GM12878 (cell line): ENCODE measurements around the gene NFKBIE. TPM values are rescaled to one million over a fixed set of nuclear protein-coding genes. Genes with fewer than 3 reads are reported as not detected.

Source experiments
- BRCA1 ChIP-seq: IDR thresholded peaks from 2 replicates; pipeline ENCODE4 v1.6.1; 2011; ENCODE audit warnings: low read depth, low read length, improper control_type of control experiment
- CBFB ChIP-seq: IDR thresholded peaks from 2 replicates; pipeline ENCODE4 v1.6.1; 2016; ENCODE audit warnings: antibody characterized with exemption, low read depth
- CEBPB ChIP-seq, 2 experiments: fragments of 150-350 bp in 1 of 2; IDR thresholded peaks; 2 replicates each; pipeline ENCODE4 v1.6.1; 2012 to 2014; ENCODE audit warnings: low read depth in 2 of 2, low read length in 2 of 2, borderline replicate concordance in 1 of 2, inconsistent platforms in 1 of 2
- ESRRA ChIP-seq: IDR thresholded peaks from 2 replicates; pipeline ENCODE4 v1.6.1; 2012; ENCODE audit warnings: mild to moderate bottlenecking, low read length, improper control_type of control experiment
- GABPA ChIP-seq: IDR thresholded peaks from 2 replicates; pipeline ENCODE4 v1.6.1; 2014; ENCODE audit warnings: antibody characterized with exemption, low read depth, mild to moderate bottlenecking, inconsistent platforms
- HDGF ChIP-seq: fragments of 450-650 bp; IDR thresholded peaks from 2 replicates; pipeline ENCODE4 v1.6.1; 2016; ENCODE audit warnings: antibody characterized with exemption
- IRF4 ChIP-seq: IDR thresholded peaks from 2 replicates; pipeline ENCODE4 v1.6.1; 2011; ENCODE audit warnings: low read depth, low read length
- KAT2A ChIP-seq: conservative IDR thresholded peaks from 2 replicates; pipeline ENCODE4 v1.6.1; 2011; ENCODE audit warnings: low read depth, low read length; ENCODE audit not compliant: control insufficient read depth
- MTA3 ChIP-seq: IDR thresholded peaks from 2 replicates; pipeline ENCODE4 v1.6.1; 2012; ENCODE audit warnings: low read length, inconsistent platforms, borderline replicate concordance
- POU2F2 ChIP-seq: IDR thresholded peaks from 3 replicates; pipeline ENCODE4 v1.6.1; 2011; ENCODE audit warnings: low read depth, mild to moderate bottlenecking, low read length, borderline replicate concordance
- RAD21 ChIP-seq: IDR thresholded peaks from 2 replicates; pipeline ENCODE4 v1.6.1; 2011; ENCODE audit warnings: mild to moderate bottlenecking, low read depth, low read length, moderate library complexity; ENCODE audit not compliant: insufficient read depth
- SREBF1 ChIP-seq: IDR thresholded peaks from 2 replicates; pipeline ENCODE4 v1.6.1; 2012; ENCODE audit warnings: mild to moderate bottlenecking, low read length
- TARDBP ChIP-seq: IDR thresholded peaks from 2 replicates; pipeline ENCODE4 v1.6.1; 2016; ENCODE audit warnings: borderline replicate concordance
- USF1 ChIP-seq: IDR thresholded peaks from 2 replicates; pipeline ENCODE4 v1.6.1; 2011; ENCODE audit warnings: borderline replicate concordance, low read depth, mild to moderate bottlenecking, moderate library complexity, mixed read lengths, low read length; ENCODE audit not compliant: insufficient read depth; ENCODE audit errors: extremely low read length
- YBX1 ChIP-seq: fragments of 450-650 bp; IDR thresholded peaks from 2 replicates; pipeline ENCODE4 v1.6.1; 2016; ENCODE audit warnings: antibody characterized with exemption
- ZZZ3 ChIP-seq: IDR thresholded peaks from 2 replicates; pipeline ENCODE4 v1.6.1; 2011; ENCODE audit warnings: low read depth; ENCODE audit not compliant: control insufficient read depth, insufficient read length
- polyA plus RNA-seq, 11 experiments: library from polyadenylated mRNA; depleted of rRNA in 4 of 11; unstranded in 6 of 11; stranded (reverse) in 5 of 11; fragments of >200 nt; fragmentation: Nextera tagmentation in 4 of 11; fragmentation: Illumina TruSeq in 1 of 11; extraction: Ambion mirVana in 4 of 11; extraction: Trizol in 1 of 11; gene quantifications; 1 replicate in 1 of 11; 2 replicates in 10 of 11; pipeline versions ENCODE4 v1.2.1 to v1.2.3, GENCODE V29; 2011 to 2016; ENCODE audit warnings: inconsistent platforms in 2 of 11, missing spikeins in 2 of 11, low read depth in 1 of 11
- total RNA-seq, 4 experiments: library from RNA; depleted of rRNA in 3 of 4; stranded (reverse); fragments of >200 nt in 3 of 4; fragmentation: Illumina TruSeq in 1 of 4; extraction: Trizol in 1 of 4; gene quantifications; 2 replicates each; pipeline versions ENCODE4 v1.2.1 to v1.2.3, GENCODE V29; 2013 to 2021
- TF ChIP-seq, protein P1 (sequence below): fragments of 450-650 bp; IDR thresholded peaks from 2 replicates; pipeline ENCODE4 v1.6.1; 2017; ENCODE audit warnings: borderline replicate concordance
- TF ChIP-seq, protein P2 (sequence below): fragments of 450-650 bp; IDR thresholded peaks from 2 replicates; pipeline ENCODE4 v1.6.1; 2016; ENCODE audit warnings: mild to moderate bottlenecking
- TF ChIP-seq, protein P3 (sequence below): fragments of 450-650 bp; formaldehyde crosslinking; IDR thresholded peaks from 2 replicates; pipeline ENCODE4 v1.4.0; 2022; ENCODE audit warnings: mild to moderate bottlenecking, moderate library complexity
- TF ChIP-seq, protein P4 (sequence below): fragments of 450-650 bp; IDR thresholded peaks from 2 replicates; pipeline ENCODE4 v1.6.1; 2016; ENCODE audit warnings: mild to moderate bottlenecking, moderate library complexity, borderline replicate concordance

The NFKBIE gene
- total and polyA plus RNA-seq, 10 of the 15 experiments (the other 5 are each of a cell fraction or from before 2014, with no cell fraction given), result 10.4 to 106 (median 38.8) TPM

- TF ChIP-seq, protein P1, sequence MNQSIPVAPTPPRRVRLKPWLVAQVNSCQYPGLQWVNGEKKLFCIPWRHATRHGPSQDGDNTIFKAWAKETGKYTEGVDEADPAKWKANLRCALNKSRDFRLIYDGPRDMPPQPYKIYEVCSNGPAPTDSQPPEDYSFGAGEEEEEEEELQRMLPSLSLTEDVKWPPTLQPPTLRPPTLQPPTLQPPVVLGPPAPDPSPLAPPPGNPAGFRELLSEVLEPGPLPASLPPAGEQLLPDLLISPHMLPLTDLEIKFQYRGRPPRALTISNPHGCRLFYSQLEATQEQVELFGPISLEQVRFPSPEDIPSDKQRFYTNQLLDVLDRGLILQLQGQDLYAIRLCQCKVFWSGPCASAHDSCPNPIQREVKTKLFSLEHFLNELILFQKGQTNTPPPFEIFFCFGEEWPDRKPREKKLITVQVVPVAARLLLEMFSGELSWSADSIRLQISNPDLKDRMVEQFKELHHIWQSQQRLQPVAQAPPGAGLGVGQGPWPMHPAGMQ, result no peak
- TF ChIP-seq ZZZ3 (no peak), YBX1 (no peak), SREBF1 (no peak), BRCA1 (no peak), POU2F2 (no peak), CBFB (no peak), RAD21 (peak; percentile 65), IRF4 (0 out of 2 replicates have a peak, but pooled peaks have one; percentile 7), GABPA (no peak), KAT2A (no peak), ESRRA (no peak), USF1 (no peak), CEBPB (IDR thresholded peaks at IDR 0.05; ENCODE audit: borderline replicate concordance in 1 of 2, low read depth in 2 of 2, low read length in 2 of 2) (no peak), HDGF (0 out of 2 replicates have a peak, but pooled peaks have one; percentile 89), TARDBP (no peak), MTA3 (no peak)
- TF ChIP-seq, protein P2, sequence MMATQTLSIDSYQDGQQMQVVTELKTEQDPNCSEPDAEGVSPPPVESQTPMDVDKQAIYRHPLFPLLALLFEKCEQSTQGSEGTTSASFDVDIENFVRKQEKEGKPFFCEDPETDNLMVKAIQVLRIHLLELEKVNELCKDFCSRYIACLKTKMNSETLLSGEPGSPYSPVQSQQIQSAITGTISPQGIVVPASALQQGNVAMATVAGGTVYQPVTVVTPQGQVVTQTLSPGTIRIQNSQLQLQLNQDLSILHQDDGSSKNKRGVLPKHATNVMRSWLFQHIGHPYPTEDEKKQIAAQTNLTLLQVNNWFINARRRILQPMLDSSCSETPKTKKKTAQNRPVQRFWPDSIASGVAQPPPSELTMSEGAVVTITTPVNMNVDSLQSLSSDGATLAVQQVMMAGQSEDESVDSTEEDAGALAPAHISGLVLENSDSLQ, result peak; percentile 64
- TF ChIP-seq, protein P3, sequence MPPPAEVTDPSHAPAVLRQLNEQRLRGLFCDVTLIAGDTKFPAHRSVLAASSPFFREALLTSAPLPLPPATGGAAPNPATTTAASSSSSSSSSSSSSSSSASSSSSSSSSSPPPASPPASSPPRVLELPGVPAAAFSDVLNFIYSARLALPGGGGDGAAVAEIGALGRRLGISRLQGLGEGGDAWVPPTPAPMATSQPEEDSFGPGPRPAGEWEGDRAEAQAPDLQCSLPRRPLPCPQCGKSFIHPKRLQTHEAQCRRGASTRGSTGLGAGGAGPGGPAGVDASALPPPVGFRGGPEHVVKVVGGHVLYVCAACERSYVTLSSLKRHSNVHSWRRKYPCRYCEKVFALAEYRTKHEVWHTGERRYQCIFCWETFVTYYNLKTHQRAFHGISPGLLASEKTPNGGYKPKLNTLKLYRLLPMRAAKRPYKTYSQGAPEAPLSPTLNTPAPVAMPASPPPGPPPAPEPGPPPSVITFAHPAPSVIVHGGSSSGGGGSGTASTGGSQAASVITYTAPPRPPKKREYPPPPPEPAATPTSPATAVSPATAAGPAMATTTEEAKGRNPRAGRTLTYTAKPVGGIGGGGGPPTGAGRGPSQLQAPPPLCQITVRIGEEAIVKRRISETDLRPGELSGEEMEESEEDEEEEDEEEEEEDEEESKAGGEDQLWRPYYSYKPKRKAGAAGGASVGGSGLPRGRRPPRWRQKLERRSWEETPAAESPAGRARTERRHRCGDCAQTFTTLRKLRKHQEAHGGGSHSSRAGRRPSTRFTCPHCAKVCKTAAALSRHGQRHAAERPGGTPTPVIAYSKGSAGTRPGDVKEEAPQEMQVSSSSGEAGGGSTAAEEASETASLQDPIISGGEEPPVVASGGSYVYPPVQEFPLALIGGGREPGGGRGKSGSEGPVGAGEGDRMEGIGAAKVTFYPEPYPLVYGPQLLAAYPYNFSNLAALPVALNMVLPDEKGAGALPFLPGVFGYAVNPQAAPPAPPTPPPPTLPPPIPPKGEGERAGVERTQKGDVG (CRISPR knock-in tag), result no peak
- TF ChIP-seq, protein P4, sequence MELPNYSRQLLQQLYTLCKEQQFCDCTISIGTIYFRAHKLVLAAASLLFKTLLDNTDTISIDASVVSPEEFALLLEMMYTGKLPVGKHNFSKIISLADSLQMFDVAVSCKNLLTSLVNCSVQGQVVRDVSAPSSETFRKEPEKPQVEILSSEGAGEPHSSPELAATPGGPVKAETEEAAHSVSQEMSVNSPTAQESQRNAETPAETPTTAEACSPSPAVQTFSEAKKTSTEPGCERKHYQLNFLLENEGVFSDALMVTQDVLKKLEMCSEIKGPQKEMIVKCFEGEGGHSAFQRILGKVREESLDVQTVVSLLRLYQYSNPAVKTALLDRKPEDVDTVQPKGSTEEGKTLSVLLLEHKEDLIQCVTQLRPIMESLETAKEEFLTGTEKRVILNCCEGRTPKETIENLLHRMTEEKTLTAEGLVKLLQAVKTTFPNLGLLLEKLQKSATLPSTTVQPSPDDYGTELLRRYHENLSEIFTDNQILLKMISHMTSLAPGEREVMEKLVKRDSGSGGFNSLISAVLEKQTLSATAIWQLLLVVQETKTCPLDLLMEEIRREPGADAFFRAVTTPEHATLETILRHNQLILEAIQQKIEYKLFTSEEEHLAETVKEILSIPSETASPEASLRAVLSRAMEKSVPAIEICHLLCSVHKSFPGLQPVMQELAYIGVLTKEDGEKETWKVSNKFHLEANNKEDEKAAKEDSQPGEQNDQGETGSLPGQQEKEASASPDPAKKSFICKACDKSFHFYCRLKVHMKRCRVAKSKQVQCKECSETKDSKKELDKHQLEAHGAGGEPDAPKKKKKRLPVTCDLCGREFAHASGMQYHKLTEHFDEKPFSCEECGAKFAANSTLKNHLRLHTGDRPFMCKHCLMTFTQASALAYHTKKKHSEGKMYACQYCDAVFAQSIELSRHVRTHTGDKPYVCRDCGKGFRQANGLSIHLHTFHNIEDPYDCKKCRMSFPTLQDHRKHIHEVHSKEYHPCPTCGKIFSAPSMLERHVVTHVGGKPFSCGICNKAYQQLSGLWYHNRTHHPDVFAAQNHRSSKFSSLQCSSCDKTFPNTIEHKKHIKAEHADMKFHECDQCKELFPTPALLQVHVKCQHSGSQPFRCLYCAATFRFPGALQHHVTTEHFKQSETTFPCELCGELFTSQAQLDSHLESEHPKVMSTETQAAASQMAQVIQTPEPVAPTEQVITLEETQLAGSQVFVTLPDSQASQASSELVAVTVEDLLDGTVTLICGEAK, result no peak
Measured at GRCh38 chr6:44221291-44221960, 43.9 kb downstream of the NFKBIE start (continued).
